ENCODE data around the gene TAPBP. TPM values are rescaled to one million over a fixed set of nuclear protein-coding genes. Genes with fewer than 3 reads are reported as not detected.
"Not testable (repeated sequence)": the region's sequence is repeated elsewhere in the genome, so short reads cannot be mapped to it uniquely, and the experiment has no call there.

Gene TAPBP
- total RNA-seq, 2 experiments from 2014 or later, result 164 to 190 TPM

- Mint-ChIP-seq H3K9me3 (ENCODE audit: low read depth) (no peaks in the 10 kb centered on the region), H3K27me3 (no peaks in the 10 kb centered on the region), H3K36me3 (ENCODE audit: low read depth) (peaks cover 55% of the 10 kb centered on the region), H3K4me1 (peaks cover 39% of the 10 kb centered on the region), H3K27ac (peak within 1 kb of the TSS; percentile 92), H3K4me3 (peak within 1 kb of the TSS; percentile 91)
- POLR2A ChIA-PET, result interaction anchor here (0.6 to 3.7 kb wide), 20 partner anchors 9 to 382 kb away, joined by 3 to 25 read pairs (median 4); partner anchors contain the start of genes CUTA, KIFC1, PFDN6 and RGL2
- DNase-seq, result peak; percentile 87
- CTCF ChIA-PET, result interaction anchor here (0.6 to 4.0 kb wide), 11 partner anchors 12 to 153 kb away, joined by 3 to 17 read pairs (median 4); partner anchors contain the start of genes PFDN6, WDR46 and ZBTB22
- ATAC-seq, result peak; percentile 75
- intact Hi-C loops (cut with DNase I, micrococcal nuclease), result loop anchor here (1.0 to 10.0 kb wide), 7 partner anchors 12 to 1302 kb away; partner anchors contain the start of genes PFDN6 (in 2 of the 2), WDR46 (in 2 of the 2), CUTA (in 1 of the 2) and DXO (in 1 of the 2)
These were observed 36.8 kb downstream of the TAPBP start, which contains the start of gene B3GALT4 for GRCh38 chr6:33276864-33277662. TSS of gene B3GALT4 (plus strand) at chr6:33277123. CDS start at chr6:33277420, 297 bp downstream.

GRCh38 chr6:33276581-33276863, 37.4 kb downstream of the TAPBP start:
- H3K4me3 Mint-ChIP-seq, result peak overlapping the region; percentile 91
- ATAC-seq (no peak), DNase-seq (no peak)
- H3K27ac Mint-ChIP-seq, result peak overlapping the region; percentile 90
- H3K27me3 Mint-ChIP-seq, result no peaks in the 10 kb centered on the region
- H3K9me3 Mint-ChIP-seq (ENCODE audit: low read depth), result no peaks in the 10 kb centered on the region
- peaks cover 39% of the 10 kb centered on the region for H3K4me1 Mint-ChIP-seq
- intact Hi-C loops (cut with DNase I, micrococcal nuclease), result loop anchor here in 1 of 2 experiments (2.0 to 10.0 kb wide), 3 partner anchors 68 to 1302 kb away; partner anchors contain the start of genes CUTA and DXO
- ChIA-PET POLR2A (interaction anchor here (0.6 to 3.7 kb wide), 12 partner anchors 10 to 331 kb away, joined by 3 to 25 read pairs (median 4); partner anchors contain the start of genes KIFC1, PFDN6, RGL2 and WDR46), CTCF (interaction anchor here (0.9 to 4.0 kb wide), 4 partner anchors 13 to 41 kb away, joined by 3 to 17 read pairs (median 9); partner anchors contain the start of genes PFDN6, WDR46 and ZBTB22)
- peaks cover 58% of the 10 kb centered on the region for H3K36me3 Mint-ChIP-seq (ENCODE audit: low read depth)

GRCh38 chr6:33275795-33276580, 37.9 kb downstream of the TAPBP start:
- peaks cover 42% of the 10 kb centered on the region for H3K4me1 Mint-ChIP-seq
- not testable (repeated sequence) for H3K27me3 Mint-ChIP-seq; H3K9me3 Mint-ChIP-seq (ENCODE audit: low read depth); ATAC-seq
- H3K4me3 Mint-ChIP-seq, result peak overlapping the region; percentile 91
- intact Hi-C loops (cut with DNase I, micrococcal nuclease), result loop anchor here in 1 of 2 experiments (2.0 to 10.0 kb wide), 3 partner anchors 69 to 1301 kb away; partner anchors contain the start of genes CUTA and DXO
- peaks cover 58% of the 10 kb centered on the region for H3K36me3 Mint-ChIP-seq (ENCODE audit: low read depth)
- POLR2A ChIA-PET, result interaction anchor here (0.6 to 3.7 kb wide), 7 partner anchors 10 to 331 kb away, joined by 3 to 25 read pairs (median 5); partner anchors contain the start of genes PFDN6 and WDR46
- peak; percentile 19 for DNase-seq
- H3K27ac Mint-ChIP-seq, result peak overlapping the region; percentile 90
- CTCF ChIA-PET, result interaction anchor here (0.9 to 4.0 kb wide), 3 partner anchors 13 to 42 kb away, joined by 3 to 17 read pairs (median 14); partner anchors contain the start of genes PFDN6, WDR46 and ZBTB22

GRCh38 chr6:33273924-33274902, 39.7 kb downstream of the TAPBP start:
- Mint-ChIP-seq H3K36me3 (ENCODE audit: low read depth) (peaks cover 58% of the 10 kb centered on the region), H3K9me3 (ENCODE audit: low read depth) (no peaks in the 10 kb centered on the region), H3K4me1 (peaks cover 56% of the 10 kb centered on the region), H3K4me3 (peak overlapping the region; percentile 91), H3K27me3 (no peaks in the 10 kb centered on the region), H3K27ac (peak overlapping the region; percentile 100)
- intact Hi-C loops (cut with DNase I, micrococcal nuclease), result loop anchor here (2.0 to 10.0 kb wide), 6 partner anchors 38 to 1299 kb away; partner anchors contain the start of genes DXO (in 1 of the 2), ITPR3 (in 1 of the 2), PSMB9 (in 1 of the 2) and TAP1 (in 1 of the 2)
- no peak for ATAC-seq
- no peak for DNase-seq
- ChIA-PET CTCF (no interaction called here), POLR2A (interaction anchor here (0.5 kb wide), 1 partner anchor 15 kb away, joined by 3 read pairs; the partner anchor contains the start of genes PFDN6 and WDR46)

DNA sequence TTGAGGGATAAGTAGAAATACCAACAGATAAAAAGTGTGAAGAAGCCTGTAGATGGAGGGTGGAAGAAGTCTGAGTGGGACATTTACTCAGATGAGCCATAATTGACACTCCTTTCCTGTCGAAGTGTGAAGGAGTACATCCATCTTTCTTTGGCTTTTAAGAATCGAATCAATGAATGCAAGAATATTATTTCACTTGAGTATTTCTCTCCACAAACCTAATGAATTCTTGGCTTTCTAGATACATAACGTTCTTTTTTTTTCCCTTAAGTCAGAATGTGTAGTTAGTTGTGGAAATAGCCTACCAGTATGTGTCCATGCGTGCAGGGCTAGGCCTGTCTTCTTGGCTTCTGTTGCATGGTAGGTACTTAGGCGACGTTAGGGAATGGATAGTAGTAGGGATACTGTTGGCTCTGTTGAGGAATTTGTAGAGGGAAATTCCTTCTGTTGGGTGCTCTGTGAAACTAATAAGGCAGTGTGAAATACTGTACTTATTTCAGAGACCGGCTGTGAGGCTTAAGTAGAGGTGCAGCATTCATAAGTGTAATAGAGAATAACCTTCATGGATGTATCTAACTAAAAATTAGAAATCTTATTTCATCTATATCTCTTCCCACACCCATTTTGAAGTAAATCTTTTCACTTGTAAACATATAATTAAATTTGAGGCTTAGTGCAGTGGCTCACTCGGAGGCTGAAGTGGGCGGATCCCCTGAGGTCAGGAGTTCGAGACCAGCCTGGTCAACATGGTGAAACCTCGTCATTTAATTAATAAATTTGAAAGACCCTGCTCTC, 40.6 kb downstream of the TAPBP start:
- Mint-ChIP-seq H3K27ac (peak overlapping the region; percentile 100), H3K4me3 (peak overlapping the region; percentile 91), H3K9me3 (ENCODE audit: low read depth) (no peaks in the 10 kb centered on the region), H3K27me3 (no peaks in the 10 kb centered on the region), H3K36me3 (ENCODE audit: low read depth) (peaks cover 61% of the 10 kb centered on the region), H3K4me1 (peaks cover 56% of the 10 kb centered on the region)
- DNase-seq, result no peak
- POLR2A ChIA-PET, result interaction anchor here (2.9 kb wide), 1 partner anchor 16 kb away, joined by 18 read pairs; the partner anchor contains the start of genes PFDN6 and WDR46
- CTCF ChIA-PET, result interaction anchor here (0.6 kb wide), 1 partner anchor 155 kb away, joined by 4 read pairs; no protein-coding TSS in a partner anchor
- intact Hi-C loops (cut with DNase I, micrococcal nuclease), result loop anchor here (2.0 to 10.0 kb wide), 6 partner anchors 39 to 1299 kb away; partner anchors contain the start of genes DXO (in 1 of the 2), ITPR3 (in 1 of the 2), PSMB9 (in 1 of the 2) and TAP1 (in 1 of the 2)
- no peak for ATAC-seq

DNA sequence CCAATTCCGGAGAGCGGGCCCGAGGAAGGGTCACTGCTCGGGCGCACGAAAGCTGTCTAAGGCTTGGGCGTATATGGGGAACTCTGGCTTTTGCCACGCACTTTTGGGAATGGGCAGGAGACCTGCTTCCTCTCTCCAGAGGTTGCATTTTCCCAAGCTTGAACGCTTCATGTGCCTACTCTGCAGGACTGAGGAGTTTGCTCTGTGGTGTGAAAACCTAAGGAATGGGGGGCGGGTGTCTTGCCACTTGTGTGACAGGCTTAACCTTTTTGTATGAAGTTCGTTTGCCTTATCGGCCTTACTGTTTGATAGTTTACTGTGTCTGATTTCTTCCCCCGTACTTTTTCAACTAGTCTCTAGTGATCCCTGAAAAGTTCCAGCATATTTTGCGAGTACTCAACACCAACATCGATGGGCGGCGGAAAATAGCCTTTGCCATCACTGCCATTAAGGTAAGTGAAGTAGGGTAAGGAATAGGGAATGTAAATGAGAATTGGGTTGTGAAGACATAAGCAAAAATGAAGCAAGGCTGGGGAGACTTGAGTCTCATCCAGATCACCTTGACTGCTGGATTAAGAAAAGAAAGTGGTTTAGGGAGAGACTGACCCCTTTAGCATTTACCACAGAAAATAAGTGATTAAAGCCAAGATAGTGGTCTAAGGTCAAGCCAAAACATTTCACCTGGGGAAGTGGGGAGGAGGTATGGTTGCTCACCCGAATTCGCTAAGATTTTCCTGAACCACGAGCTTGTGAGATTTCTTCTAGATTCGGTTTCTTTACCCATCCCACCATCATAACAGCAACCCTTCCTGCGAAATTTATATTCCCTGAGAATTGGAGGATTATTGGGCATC, 41.4 kb downstream of the TAPBP start:
- Mint-ChIP-seq H3K4me3 (peak overlapping the region; percentile 91), H3K27ac (peak overlapping the region; percentile 100), H3K9me3 (ENCODE audit: low read depth) (no peaks in the 10 kb centered on the region), H3K36me3 (ENCODE audit: low read depth) (peaks cover 64% of the 10 kb centered on the region), H3K27me3 (no peaks in the 10 kb centered on the region), H3K4me1 (peaks cover 52% of the 10 kb centered on the region)
- no peak for DNase-seq
- ChIA-PET CTCF (interaction anchor here (0.6 to 3.3 kb wide), 13 partner anchors 8 to 1084 kb away, joined by 3 to 14 read pairs (median 4); partner anchors contain the start of genes HSD17B8, PFDN6 and WDR46), POLR2A (interaction anchor here (0.9 to 2.9 kb wide), 6 partner anchors 16 to 301 kb away, joined by 3 to 18 read pairs (median 8); partner anchors contain the start of genes PFDN6, RING1, WDR46 and ZBTB22)
- peak; percentile 4 for ATAC-seq
- intact Hi-C loops (cut with DNase I, micrococcal nuclease), result loop anchor here (1.0 to 10.0 kb wide), 8 partner anchors 40 to 1298 kb away; partner anchors contain the start of genes DXO (in 1 of the 2), ITPR3 (in 1 of the 2), PSMB9 (in 1 of the 2) and TAP1 (in 1 of the 2)

- intact Hi-C loops (cut with DNase I, micrococcal nuclease), result loop anchor here (1.0 to 10.0 kb wide), 19 partner anchors 18 to 1297 kb away; partner anchors contain the start of genes RXRB (in 2 of the 2), SLC39A7 (in 2 of the 2), BRD2 (in 1 of the 2) and DXO (in 1 of the 2)
- CTCF ChIA-PET, result interaction anchor here (0.6 to 3.3 kb wide), 18 partner anchors 9 to 1083 kb away, joined by 3 to 14 read pairs (median 3); partner anchors contain the start of genes HSD17B8, PFDN6 and WDR46
- ATAC-seq (peak; percentile 92), DNase-seq (peak; percentile 94)
- POLR2A ChIA-PET, result interaction anchor here (0.9 to 2.9 kb wide), 10 partner anchors 9 to 300 kb away, joined by 3 to 18 read pairs (median 4); partner anchors contain the start of genes PFDN6, RGL2, RING1 and WDR46
- Mint-ChIP-seq H3K27me3 (no peaks in the 10 kb centered on the region), H3K27ac (peak within 1 kb of the TSS; percentile 100), H3K4me3 (peak within 1 kb of the TSS; percentile 91), H3K36me3 (ENCODE audit: low read depth) (peaks cover 67% of the 10 kb centered on the region), H3K9me3 (ENCODE audit: low read depth) (no peaks in the 10 kb centered on the region), H3K4me1 (peaks cover 47% of the 10 kb centered on the region)
These were observed 42.2 kb downstream of the TAPBP start, which contains the start of the genes RPS18 and VPS52 for GRCh38 chr6:33271468-33272274. TSS of gene RPS18 (plus strand) at chr6:33272075. CDS start at chr6:33272120, 45 bp downstream. TSS of gene VPS52 (minus strand) at chr6:33271876. CDS start at chr6:33271675, 201 bp downstream.

Measured in activated CD4-positive, alpha-beta T cell treated with anti-CD3 and anti-CD28 coated beads for 36 hours (primary cell).